ENCODE data around the gene DPM1. TPM values are rescaled to one million over a fixed set of nuclear protein-coding genes. Genes with fewer than 3 reads are reported as not detected.
A peak's percentile ranks its signal among the peaks of the same experiment; 100 is the strongest.

Gene DPM1
- total and polyA plus RNA-seq, 2 of the 8 experiments (the other 6 are each of a cell fraction or from before 2014, with no cell fraction given), result 42.3 to 57.0 TPM

DNA sequence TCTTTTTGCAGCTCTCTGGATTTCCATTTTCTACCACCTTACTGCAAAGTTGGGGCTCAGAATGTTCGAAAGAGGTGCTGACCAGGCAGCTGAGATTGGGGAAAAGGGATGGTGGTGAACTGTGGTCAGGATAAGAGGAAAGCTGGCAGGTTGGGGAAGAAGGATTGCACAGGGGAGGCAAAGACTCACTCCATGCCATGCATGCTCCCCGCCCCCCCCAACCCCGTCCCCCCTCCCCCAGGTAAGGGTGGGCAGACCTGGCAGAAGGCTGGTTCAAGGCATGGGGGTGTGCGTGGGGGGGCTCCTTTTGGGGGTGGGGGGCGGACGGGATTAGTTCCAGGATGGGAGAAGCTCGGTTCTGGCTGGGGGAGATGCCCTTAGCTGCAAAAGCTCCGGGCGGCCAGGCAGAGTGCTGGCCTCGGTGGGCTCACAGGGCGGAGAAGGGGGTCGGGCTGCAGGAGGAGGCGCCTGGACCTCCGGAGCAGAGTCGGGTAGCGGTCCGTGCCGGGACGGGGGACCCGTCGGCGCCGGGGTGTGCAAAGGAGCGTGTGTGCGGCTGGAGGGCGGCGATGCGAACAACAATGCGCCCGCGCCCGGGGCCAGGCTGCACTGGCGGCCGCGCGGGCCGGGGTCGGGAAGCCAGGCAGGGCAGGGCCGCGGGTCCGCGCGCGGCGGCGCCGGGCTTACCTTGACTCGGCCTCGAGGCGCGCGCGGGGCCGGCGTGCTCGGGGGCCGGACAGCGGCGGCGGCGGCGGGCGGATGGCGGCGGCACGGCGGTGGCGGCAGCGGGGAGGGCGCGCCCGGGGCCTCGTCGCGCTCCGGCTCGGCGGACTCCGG, 28.0 kb downstream of the DPM1 start:
- Histone ChIP-seq H3K27me3 (replicated peaks in 1 of 4; ENCODE audit: control insufficient read depth in 3 of 4, extremely low read depth in 1 of 4, insufficient read depth in 3 of 4, low read length in 3 of 4) (no peaks in the 10 kb centered on the region), H2AK5ac (ENCODE audit: low read depth, low read length) (peak overlapping the region; percentile 32; the same call in 1 of the 2 replicates), H2AFZ (ENCODE audit: low read length) (no peak overlapping the region), H3K23ac (ENCODE audit: insufficient read length) (no peak overlapping the region), H3K27ac (ENCODE audit: low read depth, low read length) (peak overlapping the region; percentile 97), H3K23me2 (ENCODE audit: low read depth, low read length) (peaks cover 4% of the 10 kb centered on the region; the same call in 1 of the 2 replicates), H3K4me3 (ENCODE audit: extremely low read depth in 1 of 4, insufficient read depth in 2 of 4, low read depth in 3 of 4, low read length in 4 of 4) (peak overlapping the region; percentile 82 to 91 (median 86)), H3K36me3 (ENCODE audit: control insufficient read depth in 2 of 4, insufficient read depth in 4 of 4, low read length in 3 of 4) (peaks cover 12 to 54% (median 19%) of the 10 kb centered on the region in 4 experiments; a peak in 7 of 8 replicates), H2BK15ac (ENCODE audit: low read length) (no peak overlapping the region), H3K9ac (replicated peaks in 1 of 4; ENCODE audit: extremely low read depth in 1 of 4, low read depth in 3 of 4, low read length in 3 of 4) (peak overlapping the region; percentile 95 to 100 (median 97)), H3K4me1 (replicated peaks in 1 of 4; ENCODE audit: control insufficient read depth in 3 of 4, insufficient read depth in 4 of 4, low read length in 3 of 4) (peaks cover 4 to 20% (median 9%) of the 10 kb centered on the region in 4 experiments; a peak in 6 of 7 replicates), H3K79me2 (ENCODE audit: control insufficient read depth in 1 of 2, insufficient read depth in 2 of 2, low read length in 2 of 2) (peaks cover 35 to 51% of the 10 kb centered on the region in 2 experiments), H4K8ac (ENCODE audit: extremely low read depth, insufficient read depth, low read length) (peak overlapping the region; percentile 99; the same call in 1 of the 2 replicates), H3K56ac (replicated peaks; ENCODE audit: insufficient read length, low read depth, low read length) (peak overlapping the region; percentile 96), H3K79me1 (ENCODE audit: low read depth, low read length) (no peaks in the 10 kb centered on the region), H4K5ac (ENCODE audit: insufficient read length, low read depth, low read length) (peak overlapping the region; percentile 96), H2BK120ac (replicated peaks; ENCODE audit: low read depth, low read length) (no peak overlapping the region), H3K4ac (replicated peaks; ENCODE audit: insufficient read length, low read depth, low read length) (peak overlapping the region; percentile 91), H3K9me3 (ENCODE audit: insufficient read depth in 2 of 2, low read depth in 1 of 2, low read length in 1 of 2) (no peaks in the 10 kb centered on the region), H3K4me2 (ENCODE audit: insufficient read depth in 1 of 2, low read depth in 2 of 2, low read length in 2 of 2) (peak overlapping the region; percentile 51 to 80), H3K18ac (ENCODE audit: extremely low read depth, low read length) (peak overlapping the region; percentile 86), H2BK20ac (ENCODE audit: low read length) (no peak overlapping the region), H2BK5ac (ENCODE audit: low read depth, low read length) (peak overlapping the region; percentile 88), H4K20me1 (replicated peaks in 1 of 2; ENCODE audit: control insufficient read depth in 1 of 2, insufficient read depth in 2 of 2, low read length in 2 of 2) (peaks cover 14 to 28% of the 10 kb centered on the region in 2 experiments), H4K91ac (replicated peaks; ENCODE audit: insufficient read length, low read length) (peak overlapping the region; percentile 56), H3K14ac (ENCODE audit: insufficient read length) (peak overlapping the region; percentile 79), H2BK12ac (ENCODE audit: low read depth, low read length) (no peak overlapping the region)
- 2% methylated on average over 35 of the region's 79 CpGs; no CpG with 5 or more reads in 1 of the 2 experiments for WGBS, 2 experiments (ENCODE audit: extremely low coverage in 1 of 2, insufficient coverage in 1 of 2, insufficient read length in 1 of 2, insufficient replicate concordance in 2 of 2, low coverage in 1 of 2, low lambda C conversion rate in 2 of 2, missing lambda C conversion rate in 1 of 2)
- no peak for DNase-seq (ENCODE audit: low read depth in 1 of 2, low spot score in 2 of 2)
- ChIA-PET CTCF (ENCODE audit: partially characterized antibody) (interaction anchor here (1.1 to 3.3 kb wide), 13 partner anchors 10 to 136 kb away, joined by 3 to 21 read pairs (median 6); partner anchors contain the start of genes BCAS4, DPM1 and MOCS3), POLR2A (ENCODE audit: partially characterized antibody) (interaction anchor here (0.9 to 13.9 kb wide), 25 partner anchors 9 to 273 kb away, joined by 3 to 206 read pairs (median 6); partner anchors contain the start of genes BCAS4, DPM1 and MOCS3)
- no peak for FAIRE-seq
- TF ChIP-seq POLR2AphosphoS5 (IDR thresholded peaks at IDR 0.05; ENCODE audit: low read depth, low read length) (peak; percentile 75), CHD1 (IDR thresholded peaks at IDR 0.05; ENCODE audit: low read depth, low read length) (0 out of 2 replicates have a peak, but pooled peaks have one; percentile 25), TAF7 (optimal IDR thresholded peaks at IDR 0.05; ENCODE audit: borderline replicate concordance, low read depth, low read length) (peak; percentile 60), PHF8 (conservative IDR thresholded peaks at IDR 0.05; ENCODE audit: low read depth, low read length) (0 out of 2 replicates have a peak, but pooled peaks have one; percentile 24), ASH2L (IDR thresholded peaks at IDR 0.05; ENCODE audit: low read length) (no peak), POLR2A (IDR thresholded peaks at IDR 0.05; ENCODE audit: control extremely low read depth in 1 of 2, low read depth in 2 of 2, low read length in 2 of 2) (peak in 1 of 2 experiments; percentile 77; a peak in 2 of 3 replicates)
